ENCODE results near the gene LRRC25.
"Not testable (repeated sequence)": the region's sequence is repeated elsewhere in the genome, so short reads cannot be mapped to it uniquely, and the experiment has no call there.

The LRRC25 gene

DNA sequence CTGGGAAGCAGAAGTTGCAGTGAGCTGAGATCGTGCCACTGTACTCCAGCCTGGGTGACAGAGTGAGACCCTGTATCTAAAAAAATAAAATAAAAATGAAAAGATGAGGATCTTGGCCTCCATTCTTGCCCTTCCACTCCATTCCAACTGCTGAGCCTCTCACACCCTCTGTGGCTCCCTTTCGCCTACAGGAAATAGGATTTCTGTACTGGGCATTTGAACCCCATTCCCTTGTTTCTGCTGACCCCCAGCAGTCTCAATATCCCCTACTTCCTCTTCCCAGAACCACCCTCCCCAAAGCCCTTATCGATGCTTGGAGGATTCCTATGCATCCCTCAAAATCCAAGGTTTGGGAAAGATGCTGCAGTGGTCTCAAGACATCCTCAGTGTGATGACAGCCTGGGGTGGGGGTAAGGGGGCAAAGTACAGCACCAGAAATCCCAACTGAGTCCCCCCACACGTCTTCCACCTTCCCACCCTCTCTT, 24.0 kb downstream of the LRRC25 start:
- H3K36me3 ChIP-seq (ENCODE audit: insufficient read depth, low read length), result no peaks in the 10 kb centered on the region
- H3K27ac ChIP-seq, result no peak overlapping the region
- H3K4me3 ChIP-seq, result no peak overlapping the region
- no peaks in the 10 kb centered on the region for H3K9me3 ChIP-seq (ENCODE audit: low read depth, low read length)
- TF ChIP-seq EZH2 (IDR thresholded peaks at IDR 0.05) (no peak), FOXP2 (optimal IDR thresholded peaks at IDR 0.05; ENCODE audit: control extremely low read depth, extremely low read length, insufficient read depth) (no peak), POLR2AphosphoS5 (IDR thresholded peaks at IDR 0.05; ENCODE audit: borderline replicate concordance, low read depth, low read length) (no peak)
- no peak overlapping the region for H3K9ac ChIP-seq (ENCODE audit: insufficient read length)
- DNase-seq (ENCODE audit: low read depth, low spot score), result no peak

DNA sequence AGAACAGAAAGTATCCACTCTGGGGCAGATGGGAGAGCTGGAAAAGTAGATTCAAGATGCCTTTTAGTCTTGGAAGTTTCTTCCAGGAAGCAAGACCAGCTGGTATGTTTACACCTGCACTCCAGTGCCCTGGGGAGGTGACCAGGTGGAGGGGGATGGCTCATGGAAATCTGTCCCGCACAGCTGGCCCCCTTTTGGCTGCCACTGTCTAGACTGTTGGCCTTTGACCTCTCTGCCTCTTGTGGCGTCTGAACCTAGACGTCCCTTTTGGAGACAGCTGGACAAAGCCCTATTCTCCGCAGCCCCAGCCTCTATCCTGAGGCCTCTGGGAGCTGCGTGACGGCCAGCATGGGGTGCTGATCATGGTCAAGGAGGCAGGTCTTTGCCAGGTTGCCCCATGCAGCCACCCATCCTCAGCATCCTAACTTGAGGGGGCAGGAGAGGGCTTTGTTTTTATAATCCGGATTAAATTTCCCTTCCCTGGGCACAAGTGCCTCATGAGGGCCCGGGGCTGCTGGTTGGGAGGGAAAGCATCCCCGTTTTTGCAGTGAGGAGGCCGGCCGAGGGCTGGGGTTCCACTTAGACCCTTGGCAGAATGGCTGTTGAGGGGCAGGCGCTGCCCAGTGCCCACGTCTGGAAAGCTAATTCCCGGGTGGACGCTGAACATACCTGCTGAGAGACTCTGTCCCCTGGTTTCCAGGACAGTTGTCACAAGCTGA, 28.8 kb downstream of the LRRC25 start:
- no peaks in the 10 kb centered on the region for H3K36me3 ChIP-seq (ENCODE audit: insufficient read depth, low read length)
- no peak overlapping the region for H3K9ac ChIP-seq (ENCODE audit: insufficient read length)
- DNase-seq (ENCODE audit: low read depth, low spot score), result no peak
- no peak overlapping the region for H3K4me3 ChIP-seq
- TF ChIP-seq POLR2AphosphoS5 (IDR thresholded peaks at IDR 0.05; ENCODE audit: borderline replicate concordance, low read depth, low read length), result no peak
- no peak for TF ChIP-seq FOXP2 (optimal IDR thresholded peaks at IDR 0.05; ENCODE audit: control extremely low read depth, extremely low read length, insufficient read depth)
- TF ChIP-seq EZH2 (IDR thresholded peaks at IDR 0.05), result no peak
- H3K27ac ChIP-seq, result no peak overlapping the region
- H3K9me3 ChIP-seq (ENCODE audit: low read depth, low read length), result no peaks in the 10 kb centered on the region

DNA sequence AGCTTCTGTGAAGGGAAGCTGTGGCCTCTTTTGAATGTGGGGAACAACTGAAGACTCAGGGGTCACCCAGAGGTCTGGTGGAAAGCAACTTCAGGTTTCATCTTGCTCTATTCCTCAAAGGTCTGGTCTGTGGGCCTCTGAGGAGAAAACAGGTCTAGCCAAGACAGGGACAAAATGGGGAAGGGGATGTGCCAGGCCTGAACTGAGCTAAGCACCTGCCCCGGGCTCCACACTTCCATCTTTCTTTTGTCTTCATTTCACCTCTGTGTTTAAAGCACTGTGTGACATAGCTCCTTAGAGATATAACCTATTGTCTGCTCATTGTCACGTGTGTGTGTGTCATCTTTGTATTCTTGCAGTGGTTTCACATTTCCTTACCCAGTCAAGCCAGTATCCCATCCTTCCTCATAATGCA, 31.4 kb downstream of the LRRC25 start:
- DNase-seq (ENCODE audit: low read depth, low spot score), result no peak
- Histone ChIP-seq H3K27ac (no peak overlapping the region), H3K9ac (ENCODE audit: insufficient read length) (no peak overlapping the region), H3K4me3 (no peak overlapping the region), H3K9me3 (ENCODE audit: low read depth, low read length) (no peaks in the 10 kb centered on the region), H3K36me3 (ENCODE audit: insufficient read depth, low read length) (no peaks in the 10 kb centered on the region)
- TF ChIP-seq FOXP2 (optimal IDR thresholded peaks at IDR 0.05; ENCODE audit: control extremely low read depth, extremely low read length, insufficient read depth), result no peak
- TF ChIP-seq POLR2AphosphoS5 (IDR thresholded peaks at IDR 0.05; ENCODE audit: borderline replicate concordance, low read depth, low read length), result no peak
- TF ChIP-seq EZH2 (IDR thresholded peaks at IDR 0.05), result no peak

DNA sequence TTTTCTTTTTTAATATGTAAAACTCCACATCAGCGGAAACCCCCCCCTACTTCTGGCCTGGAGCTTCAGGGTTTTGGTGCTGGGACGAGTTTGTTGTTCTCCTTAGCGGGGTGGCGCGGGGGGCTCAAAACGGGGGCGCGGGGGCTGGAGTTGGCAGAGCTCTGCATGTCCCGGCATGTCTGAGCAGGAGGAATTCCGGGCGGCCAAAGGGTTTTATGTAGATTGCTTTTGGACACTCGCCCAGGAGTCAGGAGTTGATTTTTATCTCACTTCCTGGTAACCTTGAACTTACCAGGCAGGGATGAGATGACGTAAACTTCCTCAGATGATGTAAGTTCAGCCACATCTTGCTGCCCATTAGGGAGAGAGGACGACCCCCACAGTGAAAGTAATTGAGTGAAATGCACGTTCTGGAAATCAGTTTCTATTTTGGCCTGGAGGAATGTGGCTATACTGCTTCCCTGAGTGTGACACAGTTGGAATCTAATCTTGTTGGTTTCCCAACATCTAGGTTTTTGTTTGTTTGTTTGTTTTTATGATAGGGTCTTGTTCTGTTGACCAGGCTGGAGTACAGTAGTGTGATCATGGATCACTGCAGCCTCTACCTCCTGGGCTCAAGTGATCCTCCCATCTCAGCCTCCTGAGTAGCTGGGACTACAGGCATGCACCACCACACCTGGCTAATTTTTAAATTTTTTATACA, 32.4 kb downstream of the LRRC25 start:
- Histone ChIP-seq H3K9me3 (ENCODE audit: low read depth, low read length) (no peaks in the 10 kb centered on the region), H3K27ac (peak overlapping the region; percentile 27; the same call in 1 of the 2 replicates), H3K36me3 (ENCODE audit: insufficient read depth, low read length) (no peaks in the 10 kb centered on the region), H3K4me3 (0 out of 2 replicates have a peak overlapping the region, but pooled peaks have one; percentile 2), H3K9ac (ENCODE audit: insufficient read length) (peak overlapping the region; percentile 18)
- peak; percentile 55 for DNase-seq (ENCODE audit: low read depth, low spot score)
- TF ChIP-seq FOXP2 (optimal IDR thresholded peaks at IDR 0.05; ENCODE audit: control extremely low read depth, extremely low read length, insufficient read depth), result no peak
- no peak for TF ChIP-seq EZH2 (IDR thresholded peaks at IDR 0.05)
- TF ChIP-seq POLR2AphosphoS5 (IDR thresholded peaks at IDR 0.05; ENCODE audit: borderline replicate concordance, low read depth, low read length), result no peak

DNA sequence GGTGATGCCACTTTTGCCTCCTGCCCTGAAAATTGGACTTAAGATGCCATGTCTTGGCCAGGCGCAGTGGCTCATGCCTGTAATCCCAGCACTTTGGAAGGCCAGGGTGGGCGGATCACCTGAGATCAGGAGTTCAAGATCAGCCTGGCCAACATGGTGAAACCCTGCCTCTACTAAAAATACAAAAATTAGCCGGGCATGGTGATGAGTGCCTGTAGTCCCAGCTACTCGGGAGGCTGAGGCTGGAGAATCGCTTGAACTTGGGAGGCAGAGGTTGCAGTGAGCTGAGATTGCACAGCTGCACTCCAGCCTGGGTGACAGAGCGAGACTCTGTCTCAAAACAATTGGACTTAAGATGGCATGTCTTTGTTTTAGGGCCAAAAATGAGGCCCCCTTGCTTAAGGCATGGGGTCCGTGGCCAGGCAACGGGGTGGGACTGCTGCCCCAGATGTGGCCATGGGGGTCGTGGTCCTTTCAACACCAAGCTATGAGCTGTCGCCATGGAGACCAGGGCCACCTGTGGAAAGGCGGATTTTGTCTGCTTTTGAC, 33.1 kb downstream of the LRRC25 start:
- Histone ChIP-seq H3K4me3 (0 out of 2 replicates have a peak overlapping the region, but pooled peaks have one; percentile 2), H3K27ac (peak overlapping the region; percentile 30; the same call in 1 of the 2 replicates), H3K9ac (ENCODE audit: insufficient read length) (peak overlapping the region; percentile 18)
- H3K9me3 ChIP-seq (ENCODE audit: low read depth, low read length); H3K36me3 ChIP-seq (ENCODE audit: insufficient read depth, low read length); DNase-seq (ENCODE audit: low read depth, low spot score): not testable (repeated sequence)

DNA sequence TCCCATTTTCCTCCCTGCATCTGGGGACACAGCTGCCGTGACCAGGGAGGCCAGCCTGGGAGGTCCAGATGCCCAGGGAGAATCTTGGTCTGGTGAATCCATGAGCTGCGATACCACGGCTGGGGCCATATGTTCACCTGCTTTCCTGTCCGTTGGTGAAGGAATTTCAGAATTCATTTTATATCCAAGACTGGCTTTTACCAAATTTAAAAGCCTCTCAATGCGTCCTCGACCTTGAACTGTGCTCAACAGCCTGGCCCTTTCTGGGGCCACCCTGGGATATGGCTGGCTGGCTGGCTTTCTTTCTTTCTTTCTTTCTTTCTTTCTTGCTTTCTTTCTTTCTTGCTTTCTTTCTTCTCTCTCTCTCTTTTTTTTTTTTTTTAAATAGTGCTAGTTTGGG, 33.6 kb downstream of the LRRC25 start:
- H3K9me3 ChIP-seq (ENCODE audit: low read depth, low read length), result no peaks in the 10 kb centered on the region
- no peak overlapping the region for H3K9ac ChIP-seq (ENCODE audit: insufficient read length)
- 0 out of 2 replicates have a peak overlapping the region, but pooled peaks have one; percentile 30 for H3K27ac ChIP-seq
- TF ChIP-seq EZH2 (IDR thresholded peaks at IDR 0.05) (no peak), FOXP2 (optimal IDR thresholded peaks at IDR 0.05; ENCODE audit: control extremely low read depth, extremely low read length, insufficient read depth) (no peak), POLR2AphosphoS5 (IDR thresholded peaks at IDR 0.05; ENCODE audit: borderline replicate concordance, low read depth, low read length) (no peak)
- no peak for DNase-seq (ENCODE audit: low read depth, low spot score)
- no peaks in the 10 kb centered on the region for H3K36me3 ChIP-seq (ENCODE audit: insufficient read depth, low read length)
- no peak overlapping the region for H3K4me3 ChIP-seq

- TF ChIP-seq FOXP2 (optimal IDR thresholded peaks at IDR 0.05; ENCODE audit: control extremely low read depth, extremely low read length, insufficient read depth) (no peak), POLR2AphosphoS5 (IDR thresholded peaks at IDR 0.05; ENCODE audit: borderline replicate concordance, low read depth, low read length) (no peak), EZH2 (IDR thresholded peaks at IDR 0.05) (no peak)
- no peaks in the 10 kb centered on the region for H3K36me3 ChIP-seq (ENCODE audit: insufficient read depth, low read length)
- no peaks in the 10 kb centered on the region for H3K9me3 ChIP-seq (ENCODE audit: low read depth, low read length)
- no peak overlapping the region for H3K9ac ChIP-seq (ENCODE audit: insufficient read length)
- no peak for DNase-seq (ENCODE audit: low read depth, low spot score)
- H3K27ac ChIP-seq, result no peak overlapping the region
- no peak overlapping the region for H3K4me3 ChIP-seq
Measured at GRCh38 chr19:18362934-18363542, 34.4 kb downstream of the LRRC25 start.

DNA sequence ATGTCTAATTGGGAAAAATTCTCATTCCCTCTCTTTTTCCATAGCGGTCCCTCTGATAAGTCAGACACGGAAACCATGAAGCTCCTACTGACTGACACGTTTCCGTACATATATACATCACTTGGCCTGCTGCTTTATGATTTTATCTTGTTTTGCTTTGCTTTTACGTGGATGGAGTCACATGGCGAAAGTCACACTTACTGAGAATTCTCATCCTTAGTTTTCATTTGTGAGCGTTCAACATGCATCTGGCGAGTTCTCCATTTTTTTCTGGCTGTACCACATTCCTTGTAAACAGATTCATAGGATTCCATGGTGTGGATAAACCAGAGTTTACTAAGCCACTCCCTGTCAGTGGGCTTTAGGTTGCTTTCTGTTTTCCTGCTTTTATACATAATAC, 35.8 kb downstream of the LRRC25 start:
- Histone ChIP-seq H3K4me3 (no peak overlapping the region), H3K9me3 (ENCODE audit: low read depth, low read length) (no peaks in the 10 kb centered on the region), H3K36me3 (ENCODE audit: insufficient read depth, low read length) (no peaks in the 10 kb centered on the region), H3K9ac (ENCODE audit: insufficient read length) (no peak overlapping the region), H3K27ac (no peak overlapping the region)
- DNase-seq (ENCODE audit: low read depth, low spot score), result no peak
- TF ChIP-seq FOXP2 (optimal IDR thresholded peaks at IDR 0.05; ENCODE audit: control extremely low read depth, extremely low read length, insufficient read depth), result no peak
- TF ChIP-seq EZH2 (IDR thresholded peaks at IDR 0.05), result no peak
- no peak for TF ChIP-seq POLR2AphosphoS5 (IDR thresholded peaks at IDR 0.05; ENCODE audit: borderline replicate concordance, low read depth, low read length)

Data from SK-N-MC (cell line).